GM19099 (cell line): ENCODE results near the gene DNAH12.

Source experiments
- POLR2A ChIP-seq: IDR thresholded peaks from 3 replicates; pipeline ENCODE4 v1.6.1; 2011; ENCODE audit warnings: low read depth; ENCODE audit not compliant: insufficient read length; ENCODE audit errors: extremely low read depth

DNAH12 gene

DNA sequence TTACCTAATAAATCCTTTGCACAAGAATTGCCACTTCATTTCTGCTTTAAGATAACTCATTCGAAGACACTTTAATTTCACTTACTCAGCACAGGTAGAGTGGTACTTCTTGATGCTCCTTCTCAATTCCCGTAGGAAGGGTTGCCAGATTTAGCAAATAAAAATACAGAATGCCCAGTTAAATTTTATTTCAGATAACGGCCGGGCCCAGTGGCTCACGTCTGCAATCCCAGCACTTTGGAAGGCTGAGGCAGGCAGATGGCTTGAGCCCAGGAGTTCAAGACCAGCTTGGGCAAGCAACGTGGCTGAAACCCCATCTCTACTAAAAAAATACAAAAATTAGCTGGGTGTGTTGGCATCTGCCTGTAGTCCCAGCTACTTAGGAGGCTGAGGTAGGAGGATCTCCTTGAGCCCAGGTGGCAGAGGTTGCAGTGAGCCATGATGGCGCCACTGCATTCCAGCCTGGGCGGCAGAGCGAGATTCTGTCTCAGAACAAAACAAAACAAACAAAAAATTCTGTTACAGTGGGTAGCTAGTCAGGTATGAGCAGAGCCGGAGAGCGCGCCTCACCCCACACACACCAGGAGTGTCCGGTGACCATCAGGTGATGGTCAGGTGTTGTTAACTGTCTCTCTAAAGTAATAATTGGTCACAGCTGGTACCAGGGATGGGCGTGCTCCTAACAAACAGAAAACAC is 92.8 kb downstream of the DNAH12 start:
- TF ChIP-seq POLR2A: no peak

- no peak for TF ChIP-seq POLR2A
Measured at GRCh38 chr3:57446318-57446841, 97.8 kb downstream of the DNAH12 start.

- no peak for TF ChIP-seq POLR2A
Measured at GRCh38 chr3:57444469-57444868, 99.7 kb downstream of the DNAH12 start.

DNA sequence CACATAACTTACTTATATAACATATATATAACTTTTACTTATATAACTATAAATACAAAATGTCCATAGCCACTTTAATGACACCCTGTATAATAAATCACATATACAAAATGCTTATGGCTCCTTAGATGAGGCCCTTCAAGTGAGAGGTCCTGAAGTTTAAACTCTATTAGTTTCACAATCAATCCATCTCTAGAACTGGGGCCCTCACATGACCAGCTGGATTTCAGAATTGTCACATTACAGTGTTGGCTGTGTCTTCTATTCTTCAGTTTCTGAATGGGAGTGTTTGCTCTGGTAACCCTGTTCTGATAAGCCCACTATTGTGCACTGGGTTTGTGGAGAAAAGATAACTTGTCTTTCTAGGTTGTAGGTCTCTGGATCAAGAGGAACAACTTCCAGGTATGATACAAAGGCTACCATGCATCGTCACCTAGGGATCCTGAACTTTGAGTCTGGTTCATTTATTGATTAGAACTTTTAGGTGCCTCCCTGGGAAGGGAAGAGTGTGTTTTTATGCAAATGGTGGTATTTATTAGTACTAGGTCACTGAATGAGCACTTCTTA is 107.9 kb downstream of the DNAH12 start:
- TF ChIP-seq POLR2A: no peak

GRCh38 chr3:57434041-57434440 is 110.1 kb downstream of the DNAH12 start:
- no peak for TF ChIP-seq POLR2A

DNA sequence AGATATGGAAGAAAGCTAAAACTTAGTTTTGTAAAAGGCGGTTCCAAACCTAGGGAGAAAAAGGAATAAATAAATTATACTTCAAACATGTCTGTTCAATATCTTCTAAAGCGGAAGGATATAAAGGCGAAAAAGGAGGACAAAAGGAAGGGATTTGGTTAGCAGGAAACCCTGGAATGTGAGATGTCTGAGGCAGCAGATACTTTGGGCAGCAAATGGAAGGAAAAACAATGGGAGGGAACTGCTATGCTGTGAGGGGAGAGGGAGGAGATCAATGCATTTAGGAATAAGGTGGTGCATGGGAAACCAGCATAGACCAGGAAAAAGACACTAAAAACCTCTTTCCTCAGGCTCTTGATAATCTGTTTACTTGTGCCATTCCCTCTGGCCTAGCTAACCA is 120.8 kb downstream of the DNAH12 start:
- TF ChIP-seq POLR2A: no peak

- no peak for TF ChIP-seq POLR2A
Measured at GRCh38 chr3:57421336-57421735, 122.8 kb downstream of the DNAH12 start.

GRCh38 chr3:57420001-57420400 is 124.1 kb downstream of the DNAH12 start:
- no peak for TF ChIP-seq POLR2A

DNA sequence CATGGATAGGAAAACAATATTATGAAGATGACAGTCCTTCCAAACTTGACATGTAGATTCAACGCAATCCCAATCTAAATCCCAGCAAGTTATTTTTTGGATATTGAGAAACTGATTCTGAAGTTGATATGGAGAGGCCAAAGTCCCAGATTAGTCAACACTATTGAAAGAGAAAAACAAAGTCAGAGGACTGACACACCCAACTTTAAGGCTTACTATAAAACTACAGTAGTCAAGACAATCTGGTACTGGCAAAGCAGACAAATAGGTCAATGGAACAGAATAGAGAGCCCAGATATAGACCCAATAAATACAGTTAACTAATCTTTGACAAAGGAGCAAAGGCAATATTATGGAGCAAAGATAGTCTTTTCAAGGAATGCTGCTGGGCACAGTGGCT is 132.4 kb downstream of the DNAH12 start:
- no peak for TF ChIP-seq POLR2A

DNA sequence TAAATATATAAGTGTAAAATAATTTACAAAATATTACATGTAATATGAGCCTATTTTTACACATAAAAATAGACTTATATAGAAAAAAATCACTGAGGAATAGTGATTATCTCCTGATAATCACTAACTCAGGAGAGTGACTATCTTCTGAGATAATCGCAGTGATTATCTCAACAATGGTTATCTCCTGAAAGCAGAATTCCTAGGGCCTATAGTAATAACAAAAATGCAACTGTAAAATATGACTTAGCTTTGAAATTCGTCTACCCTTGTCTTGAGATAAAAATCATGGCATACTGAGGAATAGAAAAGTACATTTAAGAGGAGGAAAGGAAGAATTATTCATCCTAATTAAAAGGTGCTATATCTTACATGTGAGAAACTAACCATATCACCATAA is 134.7 kb downstream of the DNAH12 start:
- TF ChIP-seq POLR2A: no peak

DNA sequence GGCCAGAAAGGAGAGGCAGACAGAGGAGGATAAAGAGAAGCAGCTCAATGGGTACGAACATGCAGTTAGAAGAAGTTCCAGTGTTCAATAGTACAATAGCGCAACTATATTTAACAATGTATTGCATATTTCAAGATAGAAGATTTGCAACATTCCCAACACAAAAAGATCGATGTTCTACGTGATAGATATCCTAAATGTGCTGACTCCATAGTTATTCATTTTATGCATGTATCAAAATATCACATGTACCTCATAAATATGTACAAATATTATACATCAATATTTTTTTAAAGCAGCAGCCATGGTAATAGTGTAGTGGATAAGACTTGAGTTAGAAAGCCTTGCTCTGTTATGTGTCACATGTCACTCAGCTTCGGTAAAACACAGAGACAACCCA is 141.5 kb downstream of the DNAH12 start:
- TF ChIP-seq POLR2A: no peak

GRCh38 chr3:57397175-57398026 is 146.7 kb downstream of the DNAH12 start:
- TF ChIP-seq POLR2A: no peak

DNA sequence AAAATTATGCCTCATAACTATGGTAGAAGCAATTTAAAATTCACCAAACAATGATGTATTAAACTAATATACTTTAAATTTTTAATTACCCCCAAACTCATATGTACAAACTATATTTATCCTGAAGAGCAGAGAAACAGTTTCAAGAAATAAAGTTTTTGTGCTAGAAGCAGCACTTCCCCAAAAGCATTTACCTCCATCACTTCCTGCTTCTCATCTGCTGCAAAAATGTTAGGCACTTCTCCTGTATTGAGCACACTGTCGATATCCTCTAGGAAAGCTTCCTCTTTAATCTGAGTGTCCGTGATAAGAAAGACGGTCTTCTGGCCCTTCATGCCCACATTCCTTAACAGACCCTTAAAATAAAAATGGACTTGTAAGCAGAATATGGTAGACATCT is 150.2 kb downstream of the DNAH12 start:
- TF ChIP-seq POLR2A: no peak

DNA sequence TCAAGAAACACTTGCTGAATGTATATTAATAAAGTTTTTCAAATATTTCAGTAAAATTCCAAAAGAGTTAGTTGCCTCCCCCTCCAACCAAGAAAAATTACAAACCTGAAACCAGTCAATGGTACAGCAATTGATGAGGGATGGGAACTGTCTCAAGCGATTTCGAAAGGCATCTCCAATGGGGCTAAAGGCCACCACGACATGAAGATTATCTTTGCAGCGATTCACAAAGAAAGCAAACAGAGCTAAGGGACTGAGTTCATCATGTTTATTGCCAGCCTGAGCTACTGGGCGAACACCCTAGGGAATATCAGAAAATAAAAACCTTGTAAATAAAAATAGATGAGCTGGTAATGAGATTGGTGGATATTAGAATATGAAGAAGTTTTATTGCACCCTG is 152.4 kb downstream of the DNAH12 start:
- no peak for TF ChIP-seq POLR2A

- TF ChIP-seq POLR2A: no peak
Measured at GRCh38 chr3:57389271-57389670, 154.9 kb downstream of the DNAH12 start.

GRCh38 chr3:57386307-57386706 is 157.8 kb downstream of the DNAH12 start:
- no peak for TF ChIP-seq POLR2A

GRCh38 chr3:57385498-57385897 is 158.6 kb downstream of the DNAH12 start:
- no peak for TF ChIP-seq POLR2A

DNA sequence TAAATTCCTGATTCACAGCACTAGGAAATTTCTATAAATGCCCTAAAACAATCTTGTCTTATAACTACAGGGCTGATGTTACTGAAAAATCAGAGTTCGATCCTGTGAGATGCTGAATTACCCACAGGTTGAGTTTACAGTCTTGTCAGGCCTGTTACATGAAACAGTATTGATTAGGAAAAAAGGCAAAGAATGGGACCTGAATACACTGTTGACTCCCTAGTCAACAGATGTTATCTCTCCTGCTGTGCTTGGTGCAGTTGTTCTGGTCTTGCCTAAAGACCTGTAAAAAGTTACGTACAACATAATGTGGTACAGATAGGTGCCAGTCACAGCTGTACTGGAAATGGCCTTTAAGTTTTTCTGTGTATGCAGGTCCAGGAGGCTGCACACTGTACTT is 160.3 kb downstream of the DNAH12 start:
- no peak for TF ChIP-seq POLR2A
